ENCODE results near the gene CD27. TPM values are rescaled to one million over a fixed set of nuclear protein-coding genes. Genes with fewer than 3 reads are reported as not detected.

CD27 gene
- total RNA-seq, 1 experiment from 2014 or later, result 0.12 TPM

Other genes starting within 250 kb of the CD27 start
- 220 and 239 TPM in 2 replicates for gene CD9, start 244.6 kb upstream of the CD27 start, total RNA-seq (2014; rRNA removed; shearing (Covaris generic))
- gene PLEKHG6, start 134.3 kb upstream of the CD27 start, total RNA-seq (2014; rRNA removed; shearing (Covaris generic)), result 0.06 TPM in 1 of 2 replicates, not detected in the other
- 34.3 and 40.2 TPM in 2 replicates for gene TNFRSF1A, start 102.9 kb upstream of the CD27 start, total RNA-seq (2014; rRNA removed; shearing (Covaris generic))
- not detected in 2 replicates for gene SCNN1A, start 69.4 kb upstream of the CD27 start, total RNA-seq (2014; rRNA removed; shearing (Covaris generic))
- gene LTBR, start 60.8 kb upstream of the CD27 start, total RNA-seq (2014; rRNA removed; shearing (Covaris generic)), result 14.7 and 16.5 TPM in 2 replicates
- 2.2 and 4.9 TPM in 2 replicates for gene TAPBPL, start 7.1 kb downstream of the CD27 start, total RNA-seq (2014; rRNA removed; shearing (Covaris generic))
- 7.3 and 8.0 TPM in 2 replicates for gene VAMP1, start 25.7 kb downstream of the CD27 start, total RNA-seq (2014; rRNA removed; shearing (Covaris generic))
- gene MRPL51, start 48.3 kb downstream of the CD27 start, total RNA-seq (2014; rRNA removed; shearing (Covaris generic)), result 200 and 208 TPM in 2 replicates
- 215 and 218 TPM in 2 replicates for gene NCAPD2, start 49.1 kb downstream of the CD27 start, total RNA-seq (2014; rRNA removed; shearing (Covaris generic))
- 4,776 and 4,843 TPM in 2 replicates for gene GAPDH, start 89.6 kb downstream of the CD27 start, total RNA-seq (2014; rRNA removed; shearing (Covaris generic))
- gene IFFO1, start 111.1 kb downstream of the CD27 start, total RNA-seq (2014; rRNA removed; shearing (Covaris generic)), result 10.3 and 13.8 TPM in 2 replicates
- gene NOP2, start 123.3 kb downstream of the CD27 start, total RNA-seq (2014; rRNA removed; shearing (Covaris generic)), result 63.8 and 67.7 TPM in 2 replicates
- 300 and 311 TPM in 2 replicates for gene CHD4, start 162.4 kb downstream of the CD27 start, total RNA-seq (2014; rRNA removed; shearing (Covaris generic))
- not detected in 2 replicates for gene LPAR5, start 191.0 kb downstream of the CD27 start, total RNA-seq (2014; rRNA removed; shearing (Covaris generic))
- gene ACRBP, start 202.5 kb downstream of the CD27 start, total RNA-seq (2014; rRNA removed; shearing (Covaris generic)), result 0.28 TPM in 1 of 2 replicates, not detected in the other
- gene ING4, start 218.2 kb downstream of the CD27 start, total RNA-seq (2014; rRNA removed; shearing (Covaris generic)), result 25.1 and 28.7 TPM in 2 replicates
- gene ZNF384, start 244.4 kb downstream of the CD27 start, total RNA-seq (2014; rRNA removed; shearing (Covaris generic)), result 40.5 and 46.5 TPM in 2 replicates

Data from SJCRH30 (cell line).